Stimulated activated CD8-positive, alpha-beta memory T cell treated with anti-CD3 and anti-CD28 coated beads, Interleukin-2, amount 100 ng/mL, for 48 hours (primary cell): ENCODE measurements around the gene GRIPAP1.

Experiments used
- DNase-seq, 2 donors: peaks; one replicate each; pipeline ENCODE4 v3.0.0-alpha.2; 2020; ENCODE audit warnings: low read depth in 2 of 2

GRIPAP1 gene

DNA sequence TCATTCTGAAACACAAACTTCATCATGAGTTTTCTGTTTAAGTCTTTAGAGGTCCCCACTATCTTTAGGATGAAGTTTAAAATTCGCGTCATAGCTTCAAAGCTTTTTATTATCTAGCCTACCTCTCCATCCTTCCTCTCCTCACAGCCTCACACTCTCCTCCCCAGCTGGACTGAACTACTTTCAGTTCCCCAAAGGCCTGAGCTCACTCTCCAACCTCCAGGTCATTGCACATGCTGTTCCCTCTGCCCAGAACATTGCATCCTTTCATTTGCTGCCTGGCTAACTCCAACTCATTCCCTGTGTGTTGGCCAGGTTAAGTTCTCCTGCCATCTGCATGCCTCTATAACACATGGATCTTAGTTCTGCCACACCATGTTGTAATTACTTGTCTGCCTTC lies 41.8 kb downstream of the GRIPAP1 start:
- DNase-seq = no peak

DNA sequence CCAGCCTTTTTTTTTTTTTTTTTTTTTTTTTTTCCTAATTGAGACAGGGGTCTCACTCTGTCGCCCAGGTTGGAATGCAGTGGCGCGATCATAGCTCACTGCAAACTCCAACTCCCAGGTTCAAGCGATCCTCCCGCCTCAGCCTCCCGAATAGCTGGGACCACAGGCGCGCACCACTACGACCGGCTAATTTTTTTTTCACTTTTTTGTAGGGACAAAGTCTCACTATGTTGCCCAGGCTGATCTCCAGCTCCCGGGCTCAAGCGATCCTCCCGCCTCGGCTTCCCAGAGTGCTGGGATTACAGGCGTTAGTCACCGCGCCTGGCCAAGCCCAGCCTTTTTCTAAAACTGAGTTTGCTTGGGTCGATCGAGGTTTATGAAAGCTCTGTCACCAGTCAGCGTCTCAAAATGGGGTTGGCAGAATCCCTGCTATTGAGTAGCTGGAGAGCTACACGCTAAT lies 43.4 kb downstream of the GRIPAP1 start:
- no peak for DNase-seq

DNA sequence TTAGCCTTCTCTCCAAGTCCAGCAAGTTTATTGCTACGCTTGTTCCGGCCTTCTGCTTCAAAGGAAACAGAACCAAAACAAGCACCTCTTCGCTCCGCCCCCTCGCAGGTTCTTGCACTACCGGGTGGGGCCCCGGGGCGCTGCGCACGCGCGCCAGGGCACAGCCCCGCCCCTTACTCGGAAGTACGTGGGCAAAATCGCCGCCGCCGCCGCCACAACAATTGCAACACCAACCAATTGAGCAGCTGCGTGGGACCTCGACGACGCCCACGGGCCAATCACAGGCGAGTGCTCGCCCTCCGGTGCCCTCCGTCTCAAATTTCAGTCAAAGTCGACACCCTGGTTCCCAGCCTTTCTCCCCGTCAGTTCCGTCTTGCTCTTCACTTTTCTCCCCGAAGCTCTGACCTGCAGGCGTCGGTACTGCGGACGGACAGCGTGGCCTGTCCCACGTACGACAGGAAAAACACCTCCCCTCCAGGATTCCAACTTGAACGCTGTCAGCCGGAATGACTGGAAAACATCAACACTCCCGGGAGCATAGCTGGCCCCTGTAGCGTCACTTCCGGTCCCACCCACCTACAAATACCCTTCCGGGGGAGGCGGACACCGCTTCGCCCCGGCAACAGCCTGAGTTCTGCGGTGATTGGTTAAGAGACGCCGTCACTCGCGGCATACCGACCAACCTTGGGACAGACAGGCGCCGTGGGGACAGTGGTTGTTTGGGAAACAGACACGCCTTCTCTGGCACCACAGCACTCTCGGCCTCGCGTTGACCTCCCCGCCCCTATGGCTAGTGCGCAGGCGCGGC lies 44.0 kb downstream of the GRIPAP1 start:
- peak; percentile 82 to 85 for DNase-seq

DNA sequence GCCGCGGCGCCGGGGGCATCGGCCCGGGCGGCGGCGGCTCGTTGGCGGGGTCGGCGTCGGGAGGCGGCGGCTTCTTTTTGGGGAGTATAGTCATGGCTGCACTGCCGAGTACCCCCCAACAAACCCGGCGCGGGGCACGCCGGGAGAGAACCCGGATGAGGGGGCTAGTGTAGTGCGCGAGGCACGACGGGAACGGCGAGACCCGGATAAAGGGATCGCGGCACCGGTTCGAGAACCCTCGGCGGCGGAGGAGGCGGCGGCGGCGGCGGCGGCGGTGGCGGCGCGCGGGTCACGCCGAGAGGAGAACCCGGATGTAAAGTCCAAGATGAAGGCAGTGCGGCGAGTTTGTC lies 44.6 kb downstream of the GRIPAP1 start, which contains the start of gene OTUD5:
Gene OTUD5 (minus strand): TSS at position 131 of the 350 bp plus-strand sequence. CDS start 37 bp downstream, at position 94.
- DNase-seq = peak; percentile 60 to 64

DNA sequence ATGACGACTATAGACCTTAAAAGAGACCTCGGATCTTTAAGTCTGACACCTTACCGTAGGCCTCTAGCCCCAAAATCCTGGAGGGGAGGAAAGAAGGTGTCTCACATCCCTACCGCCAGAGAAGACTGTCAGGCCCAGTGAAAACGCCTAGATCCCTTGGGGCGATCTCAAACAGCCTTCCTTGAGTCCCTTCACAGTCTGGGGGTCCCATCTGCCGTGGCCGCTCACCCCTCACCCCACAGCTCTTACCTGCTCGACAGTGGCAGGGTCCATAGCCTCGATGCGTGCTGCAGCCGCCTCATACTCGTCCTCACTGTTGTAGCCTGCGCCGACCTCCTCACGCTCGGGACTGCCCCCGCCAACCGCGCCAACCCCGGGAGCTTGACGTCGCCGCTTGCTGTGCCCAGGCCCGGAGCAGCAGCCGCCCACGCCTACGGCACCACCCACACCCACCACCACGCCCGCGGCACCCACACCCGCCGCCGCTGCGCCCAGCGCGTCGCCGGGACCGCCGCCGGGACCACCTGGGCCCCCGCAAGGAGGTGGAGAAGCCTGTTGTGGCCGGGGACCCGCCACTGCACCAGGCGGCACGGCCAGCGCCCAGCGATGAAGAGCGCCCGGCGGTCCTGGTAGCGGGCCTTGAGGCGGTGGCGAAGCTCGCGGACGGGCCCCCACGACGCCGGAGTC lies 45.2 kb downstream of the GRIPAP1 start:
- no peak for DNase-seq

DNA sequence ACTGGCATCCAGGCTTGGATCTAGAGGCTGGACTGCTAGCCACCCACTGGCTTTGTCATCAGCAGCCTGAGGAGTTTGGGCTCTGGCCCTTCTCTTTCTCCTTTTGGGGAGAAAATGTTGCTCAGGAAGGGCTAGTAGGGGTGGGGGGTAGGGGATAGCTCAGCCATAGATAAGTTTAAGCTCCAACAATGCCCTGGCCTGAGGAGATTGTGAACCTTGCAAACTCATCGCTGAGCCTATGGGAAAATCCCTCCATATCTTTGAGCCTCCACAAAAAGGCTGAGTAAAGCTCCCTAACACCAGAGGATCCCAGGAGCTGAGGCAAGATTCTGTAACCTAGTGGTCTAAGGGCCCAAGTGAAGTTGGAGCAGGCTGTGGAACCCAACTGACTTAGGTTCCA lies 53.5 kb downstream of the GRIPAP1 start:
- DNase-seq = no peak

DNA sequence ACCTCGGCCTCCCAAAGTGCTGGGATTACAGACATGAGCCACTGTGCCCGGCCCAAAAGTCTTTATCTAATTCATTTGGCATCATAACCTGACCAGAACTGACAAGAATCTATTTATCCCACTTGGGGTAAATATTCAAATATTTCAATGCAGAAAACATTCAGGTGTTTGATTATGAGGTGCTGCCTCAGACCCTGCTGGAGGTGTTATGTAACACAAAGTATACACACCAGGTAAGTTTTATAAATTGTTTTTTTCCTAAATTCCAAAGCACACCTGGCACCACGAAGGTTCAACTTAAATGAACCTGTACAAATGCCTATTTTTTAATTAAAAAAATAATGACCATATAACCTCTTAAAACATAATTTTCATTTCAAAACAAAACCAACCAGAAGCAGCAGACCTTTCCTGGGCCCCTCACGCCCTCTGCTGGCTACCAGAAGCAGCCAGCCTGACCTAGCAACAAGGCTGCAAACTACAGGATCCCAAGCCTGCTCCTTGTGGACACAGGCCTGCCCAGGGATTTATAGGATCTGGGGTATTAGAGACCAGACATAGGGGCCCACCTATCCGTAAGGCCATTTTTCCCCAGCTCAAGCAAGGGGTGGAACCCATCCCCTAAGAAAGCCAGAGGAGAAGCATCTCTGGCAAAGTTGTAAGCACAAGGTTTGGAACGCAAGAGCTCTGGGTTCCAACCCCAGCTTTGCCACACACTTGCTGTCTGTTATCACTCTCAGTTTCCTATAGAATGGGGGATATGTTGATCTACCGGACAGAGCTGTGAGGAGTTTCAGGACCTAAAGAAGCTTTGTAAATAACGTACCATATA lies 56.3 kb downstream of the GRIPAP1 start:
- no peak for DNase-seq

DNA sequence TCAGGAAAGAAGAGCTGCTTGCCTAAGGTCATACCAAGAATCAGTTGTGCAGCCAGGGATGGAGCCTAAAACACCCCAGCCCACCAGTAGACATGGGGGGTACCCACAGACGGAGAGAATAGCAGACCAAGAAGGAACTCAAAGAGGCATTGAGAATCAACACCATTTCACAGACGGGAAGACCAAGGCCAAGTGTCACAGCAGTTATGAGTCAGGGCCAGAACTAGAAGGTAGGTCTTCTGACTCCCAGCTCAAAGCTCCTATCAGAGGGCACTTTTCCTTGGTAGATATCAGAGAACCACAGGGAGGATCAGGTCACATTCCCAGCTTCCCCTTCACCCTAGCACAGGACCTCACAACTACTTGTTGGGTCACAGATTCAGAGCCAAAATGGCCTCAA lies 59.2 kb downstream of the GRIPAP1 start:
- DNase-seq = no peak

DNA sequence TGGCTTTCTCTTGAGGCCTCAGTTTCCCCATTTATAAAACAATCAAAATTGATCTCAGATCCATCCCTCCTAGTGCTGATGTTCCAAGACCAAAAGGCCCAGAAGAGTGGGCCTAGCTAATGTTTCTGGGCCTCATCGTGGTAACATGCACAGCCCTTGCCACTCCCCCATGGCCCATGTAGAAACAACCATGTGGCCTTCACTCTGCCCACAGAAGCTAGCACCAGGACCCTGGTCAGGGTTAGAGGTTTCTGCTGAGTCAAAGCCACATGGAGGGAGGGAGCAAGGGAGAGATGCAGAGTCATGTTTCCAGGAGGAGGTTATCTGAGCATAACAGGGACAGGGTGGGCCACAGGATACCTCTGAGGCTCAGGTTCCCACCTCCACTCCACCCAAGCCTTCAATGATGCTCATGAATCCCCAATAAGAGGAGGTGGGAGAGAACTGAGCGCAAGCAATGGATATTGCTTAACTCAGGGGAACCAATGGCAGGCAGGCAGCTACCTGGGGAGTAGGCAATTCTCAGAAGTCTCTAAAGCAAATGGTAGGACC lies 61.6 kb downstream of the GRIPAP1 start:
- no peak for DNase-seq

DNA sequence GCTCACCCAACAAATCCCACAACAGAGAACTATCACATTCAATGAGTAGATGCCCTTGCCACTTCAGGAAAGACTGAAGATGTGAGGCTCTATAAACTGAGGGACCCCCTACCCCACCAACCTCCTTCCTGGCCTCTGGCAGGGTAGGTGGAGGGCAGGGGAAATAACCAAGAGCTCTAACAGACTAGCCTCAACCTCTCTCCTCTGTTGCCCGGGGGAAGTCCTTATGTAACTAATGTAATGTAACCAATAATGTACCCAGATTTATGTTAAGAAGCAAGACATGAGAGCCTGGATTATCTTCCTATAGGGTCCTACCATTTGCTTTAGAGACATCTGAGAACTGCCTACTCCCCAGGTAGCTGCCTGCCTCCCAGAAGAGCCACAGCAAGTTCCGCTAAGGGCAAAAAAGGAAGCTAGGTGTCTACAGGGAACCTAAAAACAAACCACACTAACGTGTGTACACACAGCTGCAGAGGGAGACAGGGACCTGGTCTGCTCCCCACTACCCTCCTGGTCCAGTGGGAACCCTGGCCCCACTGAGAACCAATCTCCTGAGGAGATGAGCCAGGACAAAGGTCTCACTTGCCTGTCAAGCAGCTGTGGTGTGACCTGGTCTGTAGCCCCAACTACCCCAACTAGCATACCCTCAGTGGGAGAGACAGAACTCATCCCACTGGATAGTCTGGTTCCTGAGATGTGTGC lies 62.4 kb downstream of the GRIPAP1 start:
- no peak for DNase-seq

DNA sequence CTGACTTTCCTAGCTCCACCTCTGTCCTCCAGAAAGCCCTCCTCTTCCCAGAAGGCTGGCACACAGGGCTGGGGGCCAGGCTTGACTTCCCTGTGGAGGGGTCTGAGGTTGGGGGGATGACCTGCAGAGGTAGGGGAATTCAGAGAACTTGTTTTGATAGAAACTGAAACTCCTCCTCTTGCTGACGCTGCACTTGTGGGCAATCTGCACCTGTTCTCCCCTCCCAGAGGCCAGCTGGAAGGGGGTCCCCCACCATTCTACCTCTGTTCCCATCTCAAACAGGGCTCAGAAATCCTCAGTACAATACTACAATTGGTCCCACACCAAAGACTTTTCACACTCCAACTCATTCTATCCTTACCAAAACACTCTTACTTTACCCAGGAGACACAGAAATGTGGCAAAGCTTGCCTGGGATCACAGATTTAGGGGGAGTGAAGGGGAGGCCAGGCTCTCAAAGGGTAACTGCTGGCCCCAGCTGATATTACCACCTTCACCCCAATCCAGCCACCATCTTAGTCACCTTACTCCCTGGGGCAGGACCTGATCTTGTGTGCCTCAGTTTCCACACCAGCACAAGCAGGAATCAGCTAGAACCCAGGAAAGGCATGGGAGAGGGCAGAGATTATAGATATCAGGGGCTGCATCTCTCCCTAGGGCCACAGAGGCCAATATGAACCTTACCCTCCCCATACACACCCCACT lies 63.2 kb downstream of the GRIPAP1 start:
- peak; percentile 61 to 65 for DNase-seq

DNA sequence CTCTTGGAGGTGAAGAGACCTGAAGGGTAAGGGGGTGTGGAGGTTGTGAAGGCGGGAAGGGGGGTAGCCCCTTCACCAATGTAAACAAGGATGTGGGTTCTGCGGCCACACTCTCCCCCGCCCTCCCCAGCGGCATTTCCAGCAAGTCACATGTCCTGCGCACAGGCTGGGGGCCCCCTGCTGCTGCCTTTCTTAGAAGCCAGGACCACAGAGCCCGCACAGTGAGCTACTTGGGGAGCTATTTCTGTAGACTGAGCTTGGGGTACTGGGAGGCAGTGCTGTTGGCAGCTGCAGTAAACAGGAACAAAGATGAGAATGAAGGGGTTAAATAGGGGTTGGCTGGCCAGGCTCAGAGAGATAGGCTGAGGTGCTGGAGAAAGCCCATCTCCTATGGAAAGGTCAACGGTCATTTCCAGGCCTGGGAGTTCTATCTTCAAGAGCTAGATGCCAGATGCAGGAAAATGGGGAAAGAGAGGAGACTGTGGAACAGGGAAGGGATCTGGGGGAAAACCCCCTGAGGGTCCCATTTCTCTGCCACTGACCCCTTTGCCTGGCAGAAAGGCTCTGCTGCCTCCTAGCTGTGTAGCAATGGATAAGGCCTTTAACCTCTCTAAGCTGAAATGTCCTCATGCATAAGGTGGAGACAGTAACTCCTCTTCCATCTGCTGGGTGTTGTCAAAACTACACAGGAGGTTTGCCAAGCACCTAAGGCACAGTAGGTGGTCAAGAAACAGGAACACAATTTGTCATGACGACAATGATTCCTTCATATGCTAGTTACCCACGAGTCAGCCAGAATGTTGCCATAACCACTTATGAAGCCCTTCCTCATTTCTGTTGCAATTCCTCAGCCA lies 64.8 kb downstream of the GRIPAP1 start:
- peak; percentile 80 to 89 for DNase-seq

DNA sequence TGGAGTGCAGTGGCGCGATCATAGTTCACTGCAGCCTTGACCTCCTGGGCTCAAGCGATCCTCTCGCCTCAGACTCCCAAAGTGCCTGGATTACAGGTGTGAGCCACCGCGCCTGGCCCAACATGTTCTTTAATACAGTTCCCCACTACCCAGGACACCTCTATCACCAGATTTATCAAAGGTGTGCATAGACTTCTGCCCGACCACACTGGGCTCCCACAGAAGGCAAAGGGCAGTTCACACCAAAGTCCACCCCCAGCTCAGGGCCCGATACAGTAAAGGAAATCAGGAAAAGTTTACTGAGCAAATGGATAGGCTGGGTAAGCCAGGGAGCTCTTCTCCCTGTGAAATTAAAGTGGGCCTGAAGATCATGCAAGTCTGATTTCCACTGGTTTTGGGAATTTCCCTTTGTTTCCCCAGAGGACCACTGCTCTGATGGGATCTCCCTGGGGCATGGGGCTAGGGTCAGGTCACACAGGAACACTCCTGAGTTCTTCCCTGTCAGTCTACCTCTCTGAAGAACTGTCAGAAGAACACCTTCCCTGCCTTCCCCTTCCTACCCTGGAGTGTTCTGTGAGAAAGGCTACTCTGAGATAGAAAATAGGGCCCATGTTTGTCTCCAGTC lies 65.5 kb downstream of the GRIPAP1 start:
- DNase-seq = no peak

DNA sequence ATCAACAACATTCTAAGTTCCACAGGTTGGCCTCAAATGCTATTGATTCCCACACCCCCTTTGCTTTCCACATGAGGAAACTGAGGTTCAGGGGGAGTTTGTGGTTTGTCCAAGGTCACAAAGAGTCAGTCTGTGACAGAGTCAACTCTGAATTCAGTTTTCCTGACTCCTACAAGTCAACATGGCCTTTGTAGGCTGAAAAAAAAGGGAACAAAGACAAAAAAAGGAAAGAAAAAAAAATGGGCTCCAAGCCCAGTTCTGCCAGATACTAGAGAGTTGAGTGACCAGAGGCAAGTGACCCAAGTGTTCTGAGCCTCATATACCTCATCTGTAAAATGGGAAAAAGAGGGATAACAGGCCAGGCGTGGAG lies 66.8 kb downstream of the GRIPAP1 start:
- no peak for DNase-seq

DNA sequence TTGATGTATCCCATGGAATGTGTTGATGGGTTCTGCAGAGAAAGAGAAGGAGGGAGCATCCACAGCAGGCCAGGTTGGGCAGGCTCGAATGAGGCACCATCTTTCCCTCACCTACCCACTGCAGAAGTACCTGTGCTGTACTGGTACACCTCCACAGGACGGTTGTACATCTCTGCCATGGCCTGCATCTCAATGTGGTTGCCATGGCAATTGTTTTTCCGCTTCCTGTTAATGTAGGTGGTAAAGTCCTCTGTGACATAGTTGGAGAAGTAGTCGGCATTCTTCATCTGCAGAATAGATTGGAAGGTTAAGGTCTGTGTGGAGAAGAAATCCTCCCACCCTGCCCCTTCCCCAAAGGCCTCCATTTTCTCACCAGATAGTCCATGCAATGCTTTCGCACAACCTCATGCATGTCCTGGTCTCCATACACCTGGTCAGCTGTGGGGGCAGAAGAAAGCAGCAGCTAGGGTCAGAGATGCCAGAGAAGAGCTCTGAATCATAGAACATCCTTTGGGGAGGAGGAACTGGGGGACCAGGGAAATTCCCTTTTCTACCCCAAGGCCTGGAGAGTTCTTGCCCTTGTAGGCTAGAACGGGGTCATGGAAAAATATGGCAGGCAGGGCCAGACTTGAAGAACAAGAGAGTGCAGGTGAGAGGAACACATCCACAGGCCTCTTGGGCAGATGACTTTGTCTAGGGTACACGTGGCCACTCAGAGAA lies 67.3 kb downstream of the GRIPAP1 start:
- no peak for DNase-seq

DNA sequence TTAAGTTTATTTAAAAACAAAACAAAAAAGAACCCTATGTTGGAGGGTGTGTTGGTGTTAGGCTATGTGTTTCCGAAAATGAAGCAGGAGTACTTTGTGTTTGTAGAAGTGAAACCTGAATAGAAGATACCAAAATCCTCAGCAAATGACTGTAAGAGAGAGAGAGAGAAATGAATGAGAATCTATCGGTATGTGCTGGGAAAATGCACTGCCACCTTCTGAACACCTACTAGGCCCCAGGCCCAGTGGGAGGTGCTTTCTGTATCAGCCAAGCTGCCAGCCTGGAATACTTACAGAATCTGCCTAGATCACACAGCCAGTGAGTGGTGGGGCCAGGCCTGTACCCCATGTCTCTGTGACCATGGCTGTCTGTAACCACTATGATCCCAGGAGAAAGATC lies 68.3 kb downstream of the GRIPAP1 start:
- DNase-seq = no peak

DNA sequence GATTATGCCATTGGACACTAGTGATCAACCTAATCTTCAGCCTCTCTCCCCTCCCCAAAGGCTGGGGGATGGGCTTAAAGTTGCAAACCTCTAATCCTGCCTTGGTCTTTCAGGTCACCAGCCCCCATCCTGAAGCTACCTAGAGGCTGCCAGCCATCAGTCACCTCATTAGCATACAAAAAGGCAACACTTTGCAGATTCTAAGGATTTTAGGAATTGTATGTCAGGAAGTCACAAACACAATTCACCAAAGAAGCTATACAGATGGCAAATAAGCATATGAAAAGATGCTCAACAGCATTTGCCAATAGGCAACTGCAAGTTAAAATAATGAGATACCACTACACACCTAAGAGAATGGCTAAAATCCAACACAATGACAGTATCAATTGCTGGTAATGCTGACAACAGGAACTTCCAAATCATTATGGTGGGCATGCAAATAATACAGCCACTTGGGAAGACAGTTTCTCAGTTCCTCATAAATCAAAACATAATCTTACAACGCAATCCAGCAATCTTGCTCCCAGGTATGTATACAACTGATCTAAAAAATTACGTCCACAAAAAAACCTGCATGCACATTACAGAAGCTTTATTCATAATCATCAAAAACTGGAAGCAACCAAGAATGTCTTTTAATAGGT lies 74.2 kb downstream of the GRIPAP1 start:
- DNase-seq = no peak

DNA sequence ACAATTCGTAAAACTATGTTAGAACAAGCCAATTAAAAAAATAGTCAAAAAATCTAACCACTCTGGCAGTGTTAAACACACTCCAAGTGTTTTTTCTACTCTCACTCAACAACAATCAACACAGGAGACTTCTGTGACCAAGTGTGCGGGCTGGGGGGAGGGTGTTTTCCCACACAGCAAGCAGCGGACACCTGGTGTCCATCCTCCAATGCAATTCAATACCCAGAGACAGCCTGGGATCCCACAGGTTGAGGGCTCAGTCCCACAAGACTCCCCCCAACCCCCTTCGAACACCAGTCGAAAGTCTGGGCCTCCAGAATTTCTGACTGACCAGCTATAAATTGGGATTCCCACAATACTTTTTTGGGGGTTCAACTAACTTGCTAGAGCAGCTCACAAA lies 74.9 kb downstream of the GRIPAP1 start:
- no peak for DNase-seq
